T-cell (primary cell): Measurements from ENCODE around the gene FCHO1. TPM values are rescaled to one million over a fixed set of nuclear protein-coding genes. Genes with fewer than 3 reads are reported as not detected.

Experiments used
- ATAC-seq, 4 experiments: fragments of 200-7000 bp in 3 of 4; fragments of 150-1000 bp in 1 of 4; cut with Tn5 transposase; replicated peaks in 1 of 4; 1 replicate in 3 of 4; 2 replicates in 1 of 4; pipeline ENCODE4 v1.10.0; 2021; ENCODE audit warnings: moderate library complexity in 3 of 4, mild to moderate bottlenecking in 2 of 4, moderate number of reproducible peaks in 1 of 4
- CTCF ChIA-PET, 2 donors: fragments of 300-600 bp; sonication (Branson Sonifier 250); formaldehyde crosslinking; loops; one replicate each; lab custom pipeline; 2022; ENCODE audit warnings: antibody characterized with exemption in 2 of 2; lab: Charles Lee
- POLR2A ChIA-PET, 2 donors: fragments of 300-600 bp; sonication (Branson Sonifier 250); formaldehyde crosslinking; loops; one replicate each; lab custom pipeline; 2022; ENCODE audit warnings: antibody characterized with exemption in 2 of 2; lab: Charles Lee
- DNase-seq, 35 experiments: peaks; one replicate each; pipeline versions ENCODE4 v3.0.0 to v3.0.0-alpha.2; 2013 to 2023
- H3K27ac ChIP-seq: one replicate; pipeline ENCODE4 v1.5.1; 2013; ENCODE audit warnings: low read length
- H3K27me3 ChIP-seq, 2 experiments: replicated peaks in 1 of 2; 1 replicate in 1 of 2; 2 replicates in 1 of 2; pipeline versions ENCODE4 v1.6.1 to v1.7.0; 2013; ENCODE audit warnings: low read length in 1 of 2, mixed read lengths in 1 of 2; ENCODE audit not compliant: control insufficient read depth in 2 of 2, insufficient read depth in 2 of 2; ENCODE audit errors: extremely low read depth in 1 of 2
- H3K36me3 ChIP-seq, 2 donors: 1 replicate in 1 of 2; 2 replicates in 1 of 2; pipeline versions ENCODE4 v1.6.1 to v1.7.0; 2013; ENCODE audit warnings: low read length in 1 of 2; ENCODE audit not compliant: control insufficient read depth in 2 of 2, insufficient read depth in 1 of 2; ENCODE audit errors: extremely low read depth in 1 of 2
- H3K4me1 ChIP-seq, 2 experiments: 1 replicate in 1 of 2; 2 replicates in 1 of 2; pipeline versions ENCODE4 v1.6.1 to v1.7.0; 2013; ENCODE audit warnings: low read length in 2 of 2, mixed read lengths in 1 of 2; ENCODE audit not compliant: insufficient read depth in 2 of 2, control insufficient read depth in 1 of 2; ENCODE audit errors: extremely low read depth in 1 of 2
- H3K4me3 ChIP-seq, 2 donors: 1 replicate in 1 of 2; 2 replicates in 1 of 2; pipeline versions ENCODE4 v1.5.1 to v1.7.0; 2013; ENCODE audit warnings: mild to moderate bottlenecking in 2 of 2, low read length in 1 of 2, moderate library complexity in 1 of 2; ENCODE audit not compliant: control insufficient read depth in 1 of 2; ENCODE audit errors: extremely low read depth in 1 of 2
- H3K9me3 ChIP-seq: 2 replicates; pipeline ENCODE4 v1.7.0; 2013
- H3K27ac Mint-ChIP-seq, 2 donors: one replicate each; pipeline ENCODE4 v1.8.0; 2020 to 2021; ENCODE audit warnings: mild to moderate bottlenecking in 2 of 2, mixed read lengths in 2 of 2
- H3K27me3 Mint-ChIP-seq, 2 donors: one replicate each; pipeline ENCODE4 v1.8.0; 2021 to 2022; ENCODE audit warnings: mixed read lengths in 2 of 2
- H3K36me3 Mint-ChIP-seq: one replicate; pipeline ENCODE4 v1.8.0; 2021; ENCODE audit warnings: mixed read lengths
- H3K4me1 Mint-ChIP-seq, 3 donors: one replicate each; pipeline ENCODE4 v1.8.0; 2020 to 2022; ENCODE audit warnings: mixed read lengths in 3 of 3, mild to moderate bottlenecking in 1 of 3
- H3K4me3 Mint-ChIP-seq, 3 donors: one replicate each; pipeline ENCODE4 v1.8.0; 2020 to 2022; ENCODE audit warnings: mild to moderate bottlenecking in 3 of 3, mixed read lengths in 3 of 3, moderate library complexity in 3 of 3
- H3K9me3 Mint-ChIP-seq, 3 donors: one replicate each; pipeline ENCODE4 v1.8.0; 2020 to 2022; ENCODE audit warnings: mixed read lengths in 3 of 3
- WGBS: methylation state at CpG from one replicate; pipeline ENCODE4 v1.1.5; 2013; ENCODE audit warnings: missing lambda C conversion rate; ENCODE audit not compliant: insufficient coverage; 5-methylcytosine and 5-hydroxymethylcytosine counted together
- total RNA-seq, 35 experiments: library from RNA in 6 of 35; stranded (reverse) in 6 of 35; fragments of 120-200 nt in 1 of 35; gene quantifications; one replicate each; pipeline versions ENCODE4 v1.2.1 to v1.2.4 and lab custom pipeline; 2013 to 2026

The FCHO1 gene
- 100 to 1,000 TPM in 3 of 5 donors, 10 to 100 TPM in 2; 63.0 to 129 (median 118) TPM for total RNA-seq
- total RNA-seq (2013), result 48.7 TPM
- 41.7 to 142 (median 86.0) reads per million in 29 experiments for total RNA-seq (lab: John Stamatoyannopoulos, UW)

- WGBS, result 0% methylated on average over 10 of the region's 28 CpGs
- H3K9me3 ChIP-seq, result no peaks in the 10 kb centered on the region
These were observed at the start of gene FCHO1 for GRCh38 chr19:17751103-17751911. FCHO1 (plus strand) TSS chr19:17751477; CDS start chr19:17755165, 3,688 bp downstream.

GRCh38 chr19:17703824-17704463 lies 47.3 kb upstream of the FCHO1 start:
- ATAC-seq (peak; percentile 77 to 99 (median 86)), DNase-seq (peak; percentile 27 to 80 (median 65))
- Mint-ChIP-seq H3K4me1 (peaks cover 0 to 2% (median 0%) of the 10 kb centered on the region in 3 donors), H3K4me3 (no peak overlapping the region), H3K27ac (no peak overlapping the region), H3K9me3 (no peaks in the 10 kb centered on the region), H3K36me3 (no peaks in the 10 kb centered on the region), H3K27me3 (peaks cover 4 to 15% of the 10 kb centered on the region in 2 donors)
- 0% methylated on average over 2 of the region's 11 CpGs for WGBS
- H3K4me1 ChIP-seq, result no peaks in the 10 kb centered on the region
- CTCF ChIA-PET, result interaction anchor here (0.6 to 1.5 kb wide), 6 partner anchors 87 to 1023 kb away, joined by 3 to 8 read pairs (median 5); partner anchors contain the start of genes JAK3 (in 1 of the 2) and RPL18A (in 1 of the 2)
- POLR2A ChIA-PET, result no interaction called here
- no peaks in the 10 kb centered on the region for H3K9me3 ChIP-seq
- peaks cover 0 to 24% of the 10 kb centered on the region in 2 experiments for H3K27me3 ChIP-seq
- no peaks in the 10 kb centered on the region for H3K36me3 ChIP-seq
- no peak overlapping the region for H3K27ac ChIP-seq
- no peak overlapping the region for H3K4me3 ChIP-seq

More at GRCh38 chr19:17751103-17751911, at the start of gene FCHO1:
- Histone ChIP-seq H3K27ac (peak within 1 kb of the TSS; percentile 80), H3K36me3 (peaks cover 6 to 25% of the 10 kb centered on the region in 2 donors), H3K4me3 (peak within 1 kb of the TSS; percentile 81 to 82), H3K27me3 (no peaks in the 10 kb centered on the region), H3K4me1 (peaks cover 29 to 90% of the 10 kb centered on the region in 2 experiments)
- ChIA-PET CTCF (interaction anchor here in 1 of 2 donors (0.7 to 1.0 kb wide), 3 partner anchors 31 to 179 kb away, joined by 3 to 4 read pairs (median 4); partner anchors contain the start of gene RPL18A), POLR2A (interaction anchor here in 1 of 2 donors (0.6 kb wide), 2 partner anchors 10 to 1161 kb away, joined by 4 read pairs; no protein-coding TSS in a partner anchor)
- ATAC-seq, result peak; percentile 72 to 77 (median 77)
- peak; percentile 78 to 91 (median 86) for DNase-seq
- H3K36me3 Mint-ChIP-seq, result peaks cover 12% of the 10 kb centered on the region
- peak within 1 kb of the TSS; percentile 92 to 97 (median 94) for H3K4me3 Mint-ChIP-seq
- H3K27me3 Mint-ChIP-seq, result no peaks in the 10 kb centered on the region
- no peaks in the 10 kb centered on the region for H3K9me3 Mint-ChIP-seq
- H3K27ac Mint-ChIP-seq, result peak within 1 kb of the TSS; percentile 94 to 97
- H3K4me1 Mint-ChIP-seq, result peaks cover 56 to 75% (median 61%) of the 10 kb centered on the region in 3 donors

GRCh38 chr19:17706750-17707181 lies 44.5 kb upstream of the FCHO1 start:
- H3K4me3 ChIP-seq, result no peak overlapping the region
- DNase-seq (no peak), ATAC-seq (no peak)
- Mint-ChIP-seq H3K9me3 (no peaks in the 10 kb centered on the region), H3K27me3 (no peaks in the 10 kb centered on the region), H3K4me3 (no peak overlapping the region), H3K27ac (no peak overlapping the region), H3K4me1 (peaks cover 0 to 2% (median 0%) of the 10 kb centered on the region in 3 donors), H3K36me3 (no peaks in the 10 kb centered on the region)
- WGBS, result 83% methylated on average over 14 of the region's 17 CpGs
- no peaks in the 10 kb centered on the region for H3K9me3 ChIP-seq
- no peaks in the 10 kb centered on the region for H3K4me1 ChIP-seq
- H3K27me3 ChIP-seq, result peaks cover 0 to 10% of the 10 kb centered on the region in 2 experiments
- H3K36me3 ChIP-seq, result no peaks in the 10 kb centered on the region
- POLR2A ChIA-PET, result no interaction called here
- CTCF ChIA-PET, result no interaction called here
- no peak overlapping the region for H3K27ac ChIP-seq

- CTCF ChIA-PET, result interaction anchor here in 1 of 2 donors (0.6 kb wide), 1 partner anchor 44 kb away, joined by 3 read pairs; no protein-coding TSS in a partner anchor
- POLR2A ChIA-PET, result no interaction called here
These were observed 39.4 kb upstream of the FCHO1 start for GRCh38 chr19:17711851-17712250.

GRCh38 chr19:17716309-17716929 lies 34.9 kb upstream of the FCHO1 start:
- WGBS, result 88% methylated on average over 2 of the region's 4 CpGs
- H3K36me3 ChIP-seq, result peaks cover 0 to 3% of the 10 kb centered on the region in 2 donors
- ChIA-PET CTCF (interaction anchor here in 1 of 2 donors (0.7 kb wide), 1 partner anchor 31 kb away, joined by 8 read pairs; no protein-coding TSS in a partner anchor), POLR2A (no interaction called here)
- no peak overlapping the region for H3K4me3 ChIP-seq
- peaks cover 25 to 38% (median 29%) of the 10 kb centered on the region in 3 donors for H3K4me1 Mint-ChIP-seq
- peaks cover under 1% of the 10 kb centered on the region for H3K36me3 Mint-ChIP-seq
- no peak overlapping the region for H3K4me3 Mint-ChIP-seq
- DNase-seq (no peak), ATAC-seq (no peak)
- H3K27me3 ChIP-seq, result peaks cover 0 to 6% of the 10 kb centered on the region in 2 experiments
- no peaks in the 10 kb centered on the region for H3K9me3 ChIP-seq
- H3K27ac ChIP-seq, result no peak overlapping the region
- no peak overlapping the region for H3K27ac Mint-ChIP-seq
- H3K27me3 Mint-ChIP-seq, result no peaks in the 10 kb centered on the region
- no peaks in the 10 kb centered on the region for H3K9me3 Mint-ChIP-seq
- peaks cover 10 to 29% of the 10 kb centered on the region in 2 experiments for H3K4me1 ChIP-seq

More at GRCh38 chr19:17711851-17712250, 39.4 kb upstream of the FCHO1 start:
- Mint-ChIP-seq H3K27me3 (no peaks in the 10 kb centered on the region), H3K4me3 (no peak overlapping the region), H3K36me3 (no peaks in the 10 kb centered on the region), H3K4me1 (no peaks in the 10 kb centered on the region), H3K9me3 (no peaks in the 10 kb centered on the region), H3K27ac (no peak overlapping the region)
- H3K27me3 ChIP-seq, result no peaks in the 10 kb centered on the region
- DNase-seq, result no peak
- H3K4me1 ChIP-seq, result no peaks in the 10 kb centered on the region
- 80% methylated on average over 1 of the region's 6 CpGs for WGBS
- no peak overlapping the region for H3K27ac ChIP-seq
- ATAC-seq, result no peak
- no peaks in the 10 kb centered on the region for H3K9me3 ChIP-seq
- H3K36me3 ChIP-seq, result no peaks in the 10 kb centered on the region
- no peak overlapping the region for H3K4me3 ChIP-seq
